Smooth muscle cell (in vitro differentiated cells): Measurements from ENCODE around the gene LIMA1. TPM values are rescaled to one million over a fixed set of nuclear protein-coding genes. Genes with fewer than 3 reads are reported as not detected.
"Not testable (repeated sequence)": the region's sequence is repeated elsewhere in the genome, so short reads cannot be mapped to it uniquely, and the experiment has no call there.

Experiments
- DNase-seq: peaks from one replicate; lab custom pipeline; 2025; ENCODE audit not compliant: unreplicated experiment; lab: John Stamatoyannopoulos, UW
- H2AFZ ChIP-seq: fragments of 200-600 bp; sonication (generic); 2 replicates; pipeline ENCODE4 v1.6.0; 2016; ENCODE audit warnings: antibody characterized with exemption, low read depth, mild to moderate bottlenecking
- H3F3A ChIP-seq: fragments of 200-600 bp; sonication (generic); 2 replicates; pipeline ENCODE4 v1.6.0; 2017; ENCODE audit warnings: antibody characterized with exemption, low read depth
- H3K27ac ChIP-seq: fragments of 200-600 bp; sonication (generic); 2 replicates; pipeline ENCODE4 v1.5.1; 2016; ENCODE audit warnings: low read depth, mild to moderate bottlenecking
- H3K27me3 ChIP-seq: fragments of 200-600 bp; sonication (generic); 2 replicates; pipeline ENCODE4 v1.6.1; 2016; ENCODE audit warnings: low read depth, mild to moderate bottlenecking
- H3K36me3 ChIP-seq: fragments of 200-600 bp; sonication (generic); 2 replicates; pipeline ENCODE4 v1.5.1; 2016; ENCODE audit warnings: low read depth
- H3K4me1 ChIP-seq: fragments of 200-600 bp; sonication (generic); 2 replicates; pipeline ENCODE4 v1.5.1; 2016; ENCODE audit warnings: low read depth
- H3K4me2 ChIP-seq: fragments of 200-600 bp; sonication (generic); 2 replicates; pipeline ENCODE4 v1.6.0; 2016; ENCODE audit warnings: mild to moderate bottlenecking
- H3K4me3 ChIP-seq: fragments of 200-600 bp; sonication (generic); 2 replicates; pipeline ENCODE4 v1.5.1; 2016; ENCODE audit warnings: mild to moderate bottlenecking
- H3K79me2 ChIP-seq: fragments of 200-600 bp; sonication (generic); 2 replicates; pipeline ENCODE4 v1.6.0; 2016; ENCODE audit warnings: low read depth, mild to moderate bottlenecking
- H3K9ac ChIP-seq: fragments of 200-600 bp; sonication (generic); 2 replicates; pipeline ENCODE4 v1.6.0; 2016; ENCODE audit warnings: low read depth
- H3K9me3 ChIP-seq: fragments of 200-600 bp; sonication (generic); replicated peaks from 2 replicates; pipeline ENCODE4 v1.5.1; 2016; ENCODE audit warnings: low read depth
- H4K20me1 ChIP-seq: fragments of 200-600 bp; sonication (generic); 2 replicates; pipeline ENCODE4 v1.6.0; 2016; ENCODE audit warnings: low read depth
- CTCF ChIP-seq: fragments of 200-600 bp; sonication (generic); IDR thresholded peaks from 2 replicates; pipeline ENCODE4 v1.5.1; 2017; ENCODE audit warnings: borderline replicate concordance, mild to moderate bottlenecking, antibody characterized with exemption; ENCODE audit not compliant: insufficient read depth, poor library complexity, severe bottlenecking
- WGBS: methylation state at CpG from one replicate; pipeline ENCODE4 v1.1.7; 2016; ENCODE audit warnings: low lambda C conversion rate; 5-methylcytosine and 5-hydroxymethylcytosine counted together
- polyA plus RNA-seq: library from polyadenylated mRNA; unstranded; fragments of >200 nt; fragmentation: Nextera tagmentation; extraction: Ambion mirVana; gene quantifications from 2 replicates; pipeline ENCODE4 v1.2.1, GENCODE V29; 2016
- total RNA-seq: library from RNA; depleted of rRNA; stranded (reverse); fragments of >200 nt; gene quantifications from 2 replicates; pipeline ENCODE4 v1.2.3, GENCODE V29; 2014

Gene LIMA1
- total and polyA plus RNA-seq, 2 experiments from 2014 or later = 39.6 to 154 TPM

GRCh38 chr12:50296554-50296953 is 13.2 kb upstream of the LIMA1 start:
- no peaks in the 10 kb centered on the region for H3K36me3 ChIP-seq
- H3K9ac ChIP-seq = no peak overlapping the region
- H3K27me3 ChIP-seq = no peaks in the 10 kb centered on the region
- no peaks in the 10 kb centered on the region for H4K20me1 ChIP-seq
- WGBS = 94% methylated on average over 6 of the region's 6 CpGs
- no peak for DNase-seq
- H3K9me3 ChIP-seq = no peaks in the 10 kb centered on the region
- no peaks in the 10 kb centered on the region for H3K79me2 ChIP-seq
- no peak overlapping the region for H3K27ac ChIP-seq
- no peak overlapping the region for H3K4me2 ChIP-seq
- no peaks in the 10 kb centered on the region for H3K4me1 ChIP-seq
- H3K4me3 ChIP-seq = no peak overlapping the region
- no peak overlapping the region for H2AFZ ChIP-seq
- H3F3A ChIP-seq = no peaks in the 10 kb centered on the region
- TF ChIP-seq CTCF = no peak

GRCh38 chr12:50291377-50291776 is 8.1 kb upstream of the LIMA1 start:
- Histone ChIP-seq H3K36me3 (no peaks in the 10 kb centered on the region), H3K9ac (no peak overlapping the region), H3K27ac (no peak overlapping the region), H3K4me1 (no peaks in the 10 kb centered on the region), H3K9me3 (no peaks in the 10 kb centered on the region), H4K20me1 (no peaks in the 10 kb centered on the region), H3K4me2 (no peak overlapping the region), H3K79me2 (no peaks in the 10 kb centered on the region), H3K4me3 (no peak overlapping the region), H3K27me3 (no peaks in the 10 kb centered on the region), H3F3A (no peaks in the 10 kb centered on the region), H2AFZ (no peak overlapping the region)
- no peak for DNase-seq
- TF ChIP-seq CTCF = no peak
- 96% methylated on average over 1 of the region's 1 CpG for WGBS

DNA sequence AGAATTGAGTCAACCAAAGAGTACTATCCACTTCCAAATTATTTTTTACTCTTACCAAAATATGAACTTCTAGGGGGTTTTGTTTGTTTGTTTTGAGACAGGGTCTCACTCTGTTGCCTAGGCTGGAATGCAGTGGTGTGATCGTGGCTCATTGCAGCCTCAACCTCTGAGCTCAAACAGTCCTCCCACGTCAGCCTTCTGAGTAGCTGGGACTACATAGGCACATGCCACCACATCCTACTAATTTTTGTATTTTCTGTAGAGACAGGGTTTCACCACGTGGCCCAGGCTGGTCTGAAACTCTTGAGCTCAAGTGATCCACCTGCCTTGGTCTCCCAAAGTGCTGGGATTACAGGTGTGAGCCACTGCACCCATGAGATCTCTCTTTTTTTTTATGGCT is 7.4 kb upstream of the LIMA1 start:
- not testable (repeated sequence) for H3K36me3 ChIP-seq, H3K27me3 ChIP-seq, H3K4me2 ChIP-seq, H2AFZ ChIP-seq, H3K79me2 ChIP-seq, H3K4me1 ChIP-seq, H3K27ac ChIP-seq, H3K9me3 ChIP-seq, DNase-seq, H3K4me3 ChIP-seq, H3F3A ChIP-seq, H4K20me1 ChIP-seq, H3K9ac ChIP-seq
- 75% methylated on average over 3 of the region's 3 CpGs for WGBS

DNA sequence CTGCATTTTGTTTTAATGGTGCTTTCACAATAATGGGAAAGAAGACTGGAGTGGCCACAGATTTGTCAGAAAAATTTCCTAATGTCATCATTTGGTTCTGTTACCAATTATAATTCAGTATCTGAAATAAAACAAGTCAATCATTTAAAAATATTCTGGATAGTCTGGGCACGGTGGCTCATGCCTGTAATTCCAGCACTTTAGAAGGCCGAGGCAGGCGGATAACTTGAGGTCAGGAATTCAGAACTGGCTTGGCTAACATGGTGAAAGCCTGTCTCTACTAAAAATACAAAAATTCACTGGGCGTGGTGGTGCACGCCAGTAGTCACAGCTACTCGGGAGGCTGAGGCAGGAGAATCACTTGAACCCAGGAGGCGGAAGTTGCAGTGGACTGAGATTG is 4.0 kb upstream of the LIMA1 start:
- DNase-seq = no peak
- no peaks in the 10 kb centered on the region for H3K9me3 ChIP-seq
- H3K27me3 ChIP-seq = no peaks in the 10 kb centered on the region
- no peaks in the 10 kb centered on the region for H3K36me3 ChIP-seq
- TF ChIP-seq CTCF = no peak
- no peak overlapping the region for H3K9ac ChIP-seq
- H3F3A ChIP-seq = no peaks in the 10 kb centered on the region
- H3K4me2 ChIP-seq = no peak overlapping the region
- no peak overlapping the region for H2AFZ ChIP-seq
- WGBS = 96% methylated on average over 7 of the region's 7 CpGs
- H3K4me1 ChIP-seq = peaks cover 8% of the 10 kb centered on the region
- no peak overlapping the region for H3K4me3 ChIP-seq
- H3K27ac ChIP-seq = no peak overlapping the region
- H4K20me1 ChIP-seq = no peaks in the 10 kb centered on the region
- H3K79me2 ChIP-seq = no peaks in the 10 kb centered on the region
